Muscle layer of colon (tissue), 2 donors: ENCODE data around the gene POLR2H.

ENCODE experiments used
- H3K27ac ChIP-seq: one replicate; pipeline ENCODE4 v1.7.0; 2013; ENCODE audit warnings: low read depth, mild to moderate bottlenecking, low read length, moderate library complexity
- H3K27me3 ChIP-seq, 2 donors: one replicate each; pipeline ENCODE4 v1.7.0; 2013; ENCODE audit warnings: low read length in 2 of 2, mild to moderate bottlenecking in 2 of 2; ENCODE audit not compliant: insufficient read depth in 2 of 2, control insufficient read depth in 1 of 2
- H3K36me3 ChIP-seq: one replicate; pipeline ENCODE4 v1.7.0; 2013; ENCODE audit warnings: mild to moderate bottlenecking, low read length; ENCODE audit not compliant: insufficient read depth
- H3K4me1 ChIP-seq: one replicate; pipeline ENCODE4 v1.7.0; 2013; ENCODE audit warnings: mild to moderate bottlenecking, low read length; ENCODE audit not compliant: insufficient read depth
- H3K4me3 ChIP-seq, 2 donors: one replicate each; pipeline ENCODE4 v1.7.0; 2013; ENCODE audit warnings: low read length in 2 of 2, low read depth in 1 of 2, mild to moderate bottlenecking in 1 of 2, moderate library complexity in 1 of 2
- H3K9ac ChIP-seq: one replicate; pipeline ENCODE4 v1.7.0; 2013; ENCODE audit warnings: low read length
- H3K9me3 ChIP-seq: one replicate; pipeline ENCODE4 v1.7.0; 2013; ENCODE audit warnings: mild to moderate bottlenecking, low read length
- donor health status: abdominal sarcoma.
- donor health status: Adenocarcinoma of cecum.

The POLR2H gene

GRCh38 chr3:184346480-184347190, 14.9 kb upstream of the POLR2H start:
- no peak overlapping the region for H3K4me3 ChIP-seq
- no peak overlapping the region for H3K27ac ChIP-seq
- no peak overlapping the region for H3K9ac ChIP-seq
- H3K4me1 ChIP-seq = peaks cover 5% of the 10 kb centered on the region
- H3K9me3 ChIP-seq = no peaks in the 10 kb centered on the region
- H3K36me3 ChIP-seq = peaks cover 36% of the 10 kb centered on the region
- H3K27me3 ChIP-seq = no peaks in the 10 kb centered on the region

GRCh38 chr3:184347321-184348056, 14.0 kb upstream of the POLR2H start:
- H3K27me3 ChIP-seq = no peaks in the 10 kb centered on the region
- no peaks in the 10 kb centered on the region for H3K9me3 ChIP-seq
- H3K36me3 ChIP-seq = peaks cover 29% of the 10 kb centered on the region
- no peak overlapping the region for H3K4me3 ChIP-seq
- H3K27ac ChIP-seq = no peak overlapping the region
- peaks cover 8% of the 10 kb centered on the region for H3K4me1 ChIP-seq
- no peak overlapping the region for H3K9ac ChIP-seq

- Histone ChIP-seq H3K4me3 (no peak overlapping the region), H3K4me1 (peaks cover 8% of the 10 kb centered on the region), H3K36me3 (peaks cover 23% of the 10 kb centered on the region), H3K27me3 (no peaks in the 10 kb centered on the region), H3K9ac (no peak overlapping the region), H3K9me3 (no peaks in the 10 kb centered on the region), H3K27ac (no peak overlapping the region)
These were observed 13.5 kb upstream of the POLR2H start for GRCh38 chr3:184348057-184348382.

DNA sequence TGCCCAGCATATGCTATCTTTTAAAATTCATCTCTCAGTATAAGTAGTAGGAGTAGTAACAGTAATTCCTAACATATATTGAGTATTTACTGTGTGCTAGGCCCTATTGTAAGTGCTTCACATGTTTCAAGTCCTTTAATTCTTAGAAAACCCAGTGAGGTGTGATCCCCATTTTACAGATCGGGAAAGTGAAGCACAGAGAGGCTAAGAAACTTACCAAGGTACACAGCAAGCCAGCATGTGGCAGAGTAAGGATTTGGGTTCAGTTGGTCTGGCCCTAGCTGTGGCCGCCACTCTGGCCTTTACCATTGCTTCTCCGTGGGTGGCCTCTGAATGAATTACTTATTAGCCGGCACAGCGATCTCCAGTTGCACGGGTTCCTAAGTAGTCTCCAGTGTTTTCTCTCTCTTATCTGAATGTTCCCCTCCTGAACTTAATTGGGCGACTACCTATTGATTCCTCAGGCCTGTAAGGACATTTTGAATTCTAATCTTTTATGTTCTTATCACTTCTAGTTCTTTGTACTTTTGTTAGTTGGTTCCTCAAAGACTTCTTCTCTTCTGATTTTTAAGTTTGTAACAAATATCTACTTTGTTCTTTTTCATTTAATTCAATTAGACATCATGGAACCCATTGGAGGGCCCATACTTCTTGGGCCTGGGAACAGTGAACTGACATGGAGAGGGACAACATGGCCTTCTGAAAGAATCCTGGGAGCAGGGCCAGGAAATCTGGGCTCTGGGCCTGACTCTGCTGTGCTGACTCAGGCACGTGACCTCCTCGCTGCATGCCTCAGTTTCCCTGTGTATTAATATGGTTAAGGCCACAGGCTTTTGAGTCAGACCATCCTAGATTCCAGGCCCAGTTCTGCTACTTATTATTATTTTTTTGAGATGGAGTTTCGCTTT, 11.7 kb upstream of the POLR2H start:
- peaks cover 8% of the 10 kb centered on the region for H3K4me1 ChIP-seq
- no peak overlapping the region for H3K4me3 ChIP-seq
- H3K27ac ChIP-seq = no peak overlapping the region
- H3K27me3 ChIP-seq = no peaks in the 10 kb centered on the region
- H3K9ac ChIP-seq = no peak overlapping the region
- no peaks in the 10 kb centered on the region for H3K9me3 ChIP-seq
- peaks cover 8% of the 10 kb centered on the region for H3K36me3 ChIP-seq

DNA sequence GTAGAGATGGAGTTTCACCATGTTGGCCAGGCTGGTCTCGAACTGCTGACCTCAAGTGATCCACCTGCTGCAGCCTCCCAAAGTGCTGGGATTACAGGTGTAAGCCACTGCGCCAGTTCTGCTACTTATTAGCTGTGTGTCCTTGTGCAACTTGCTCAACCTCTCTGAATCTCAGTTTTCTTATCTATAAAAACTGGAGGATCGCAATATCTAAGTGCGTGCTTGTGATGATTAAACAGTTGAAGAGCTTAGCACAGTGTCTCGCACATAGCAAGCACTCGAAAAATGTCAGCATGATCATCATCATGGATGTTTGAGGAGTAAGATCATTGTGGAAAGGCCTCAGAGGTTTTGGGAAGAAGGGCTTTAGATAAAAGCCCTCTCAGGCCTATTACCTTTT, 10.9 kb upstream of the POLR2H start:
- no peaks in the 10 kb centered on the region for H3K9me3 ChIP-seq
- H3K36me3 ChIP-seq = peaks cover under 1% of the 10 kb centered on the region
- peaks cover 8% of the 10 kb centered on the region for H3K4me1 ChIP-seq
- no peak overlapping the region for H3K9ac ChIP-seq
- H3K27ac ChIP-seq = no peak overlapping the region
- H3K4me3 ChIP-seq = no peak overlapping the region
- H3K27me3 ChIP-seq = no peaks in the 10 kb centered on the region

DNA sequence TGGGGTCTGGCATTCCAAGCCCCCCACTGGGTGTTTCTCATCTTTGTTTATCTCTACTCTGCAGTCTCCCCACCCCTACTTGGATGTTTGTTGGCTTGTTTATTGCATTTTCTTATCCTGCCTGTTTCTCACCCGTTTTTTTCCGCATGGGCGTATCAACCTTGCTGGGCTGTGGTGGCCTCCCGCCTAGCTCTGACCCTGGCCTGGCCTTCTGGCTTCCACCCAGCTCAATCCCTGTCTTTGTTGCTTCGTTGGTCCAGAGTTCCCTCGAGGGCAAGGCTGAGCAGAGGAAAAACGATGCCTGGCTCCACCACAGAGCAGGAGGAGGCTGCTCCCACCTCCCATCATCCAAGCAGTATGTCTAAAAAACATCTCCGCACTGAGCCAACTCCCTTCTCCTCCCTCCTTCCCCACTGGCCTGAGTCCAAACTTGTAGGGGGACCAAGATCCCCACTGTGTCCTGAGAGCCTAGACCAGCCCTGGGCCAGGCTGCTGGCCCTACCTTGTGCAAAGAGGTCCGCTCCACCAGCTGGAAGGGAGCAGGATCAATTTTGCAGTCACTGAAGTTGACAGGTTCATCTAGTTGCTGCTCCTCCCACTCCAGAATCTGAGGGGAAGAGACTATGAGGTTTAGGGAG, 9.9 kb upstream of the POLR2H start:
- H3K4me3 ChIP-seq = no peak overlapping the region
- H3K9me3 ChIP-seq = no peaks in the 10 kb centered on the region
- H3K4me1 ChIP-seq = peaks cover 8% of the 10 kb centered on the region
- H3K27me3 ChIP-seq = no peaks in the 10 kb centered on the region
- peaks cover 7% of the 10 kb centered on the region for H3K36me3 ChIP-seq
- no peak overlapping the region for H3K27ac ChIP-seq
- H3K9ac ChIP-seq = no peak overlapping the region

- no peak overlapping the region for H3K9ac ChIP-seq
- H3K4me1 ChIP-seq = peaks cover 8% of the 10 kb centered on the region
- no peak overlapping the region for H3K27ac ChIP-seq
- H3K36me3 ChIP-seq = peaks cover 13% of the 10 kb centered on the region
- no peaks in the 10 kb centered on the region for H3K27me3 ChIP-seq
- H3K9me3 ChIP-seq = no peaks in the 10 kb centered on the region
- no peak overlapping the region for H3K4me3 ChIP-seq
These were observed 9.2 kb upstream of the POLR2H start for GRCh38 chr3:184352149-184352785.

- Histone ChIP-seq H3K27me3 (no peaks in the 10 kb centered on the region), H3K9me3 (no peaks in the 10 kb centered on the region), H3K27ac (no peak overlapping the region), H3K9ac (no peak overlapping the region), H3K4me1 (peaks cover 8% of the 10 kb centered on the region), H3K36me3 (peaks cover 13% of the 10 kb centered on the region), H3K4me3 (no peak overlapping the region)
These were observed 8.5 kb upstream of the POLR2H start for GRCh38 chr3:184352897-184353545.

DNA sequence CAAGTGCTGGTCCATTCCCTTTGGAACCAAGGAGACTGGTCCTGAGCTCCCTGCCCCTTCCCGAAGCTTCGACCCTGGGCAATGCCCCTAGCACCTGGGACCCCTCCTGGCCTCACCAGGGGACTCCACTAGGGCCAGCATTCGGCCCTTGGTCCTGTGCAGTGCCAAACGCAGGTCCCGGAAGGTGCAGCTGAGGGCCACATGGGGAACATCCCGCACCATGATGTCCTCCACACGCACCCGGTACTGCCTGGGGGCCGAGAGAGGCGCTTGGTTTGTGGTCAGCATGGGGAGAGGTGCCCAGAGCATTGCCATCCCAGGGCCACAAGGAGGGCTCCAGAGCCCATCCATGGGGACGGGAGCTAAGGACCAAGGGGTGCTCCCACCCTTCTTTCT, 8.0 kb upstream of the POLR2H start:
- Histone ChIP-seq H3K27me3 (no peaks in the 10 kb centered on the region), H3K9ac (no peak overlapping the region), H3K4me1 (peaks cover 8% of the 10 kb centered on the region)

DNA sequence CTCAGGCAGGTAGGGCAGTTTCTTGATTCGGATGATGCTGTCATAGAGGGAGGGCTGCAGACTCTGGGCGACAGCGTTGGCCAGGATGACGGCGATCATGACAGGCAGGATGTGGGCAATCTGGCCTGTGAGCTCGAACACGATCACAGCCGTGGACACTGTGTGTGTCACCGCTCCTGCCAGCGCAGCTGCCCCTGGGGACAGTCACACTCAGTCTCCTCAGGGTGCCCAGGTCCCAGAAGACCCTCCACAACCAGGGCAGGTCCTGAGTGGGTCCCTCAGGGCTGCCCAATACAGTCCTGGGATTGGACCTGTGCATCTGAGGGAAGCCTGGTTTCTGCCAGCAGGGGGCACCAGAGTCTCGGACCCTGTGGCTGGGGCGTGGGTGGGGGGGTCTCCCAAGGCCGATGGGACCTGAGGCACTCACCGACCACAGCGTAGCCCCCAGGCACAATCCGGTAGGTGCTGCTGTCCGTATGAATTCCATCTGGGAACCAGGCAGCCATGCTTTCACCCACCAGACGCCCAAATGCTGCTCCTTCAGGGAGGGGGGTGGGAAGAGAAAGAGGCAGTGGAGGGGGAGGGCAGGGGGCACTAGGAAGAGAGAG, 7.3 kb upstream of the POLR2H start:
- no peak overlapping the region for H3K27ac ChIP-seq
- peaks cover 8% of the 10 kb centered on the region for H3K4me1 ChIP-seq
- H3K9ac ChIP-seq = no peak overlapping the region

More for the DNA sequence above, 8.0 kb upstream of the POLR2H start:
- peaks cover 13% of the 10 kb centered on the region for H3K36me3 ChIP-seq
- H3K27ac ChIP-seq = no peak overlapping the region
- no peak overlapping the region for H3K4me3 ChIP-seq
- no peaks in the 10 kb centered on the region for H3K9me3 ChIP-seq

More for the DNA sequence above, 7.3 kb upstream of the POLR2H start:
- no peak overlapping the region for H3K4me3 ChIP-seq
- no peaks in the 10 kb centered on the region for H3K9me3 ChIP-seq
- no peaks in the 10 kb centered on the region for H3K27me3 ChIP-seq
- peaks cover 13% of the 10 kb centered on the region for H3K36me3 ChIP-seq
